Activated T-cell treated with anti-CD3 and anti-CD28 coated beads for 48 hours (primary cell): ENCODE measurements around the gene EMP3.

Experiments
- DNase-seq: peaks from one replicate; pipeline ENCODE4 v3.0.0-alpha.2; 2020; ENCODE audit warnings: low read depth

EMP3 gene

GRCh38 chr19:48318286-48318987, 6.9 kb upstream of the EMP3 start:
- DNase-seq = no peak

- peak; percentile 66 for DNase-seq
Measured at GRCh38 chr19:48319647-48320541, 5.5 kb upstream of the EMP3 start.

- peak; percentile 95 for DNase-seq
Measured at GRCh38 chr19:48321372-48321621, 4.1 kb upstream of the EMP3 start.

GRCh38 chr19:48321622-48322591, 3.4 kb upstream of the EMP3 start:
- peak; percentile 97 for DNase-seq

- DNase-seq = no peak
Measured at GRCh38 chr19:48329167-48329891, 4.0 kb downstream of the EMP3 start.

- peak; percentile 79 for DNase-seq
Measured at GRCh38 chr19:48330012-48330681, 4.8 kb downstream of the EMP3 start.

- no peak for DNase-seq
Measured at GRCh38 chr19:48332351-48332661, 7.0 kb downstream of the EMP3 start.

- peak; percentile 84 for DNase-seq
Measured at GRCh38 chr19:48332662-48333466, 7.5 kb downstream of the EMP3 start.

- DNase-seq = peak; percentile 92
Measured at GRCh38 chr19:48333467-48334384, 8.4 kb downstream of the EMP3 start.

GRCh38 chr19:48338253-48338755, 13.0 kb downstream of the EMP3 start:
- no peak for DNase-seq

- DNase-seq = no peak
Measured at GRCh38 chr19:48338802-48339503, 13.6 kb downstream of the EMP3 start.

- DNase-seq = no peak
Measured at GRCh38 chr19:48340995-48341394, 15.6 kb downstream of the EMP3 start.

- no peak for DNase-seq
Measured at GRCh38 chr19:48341515-48342413, 16.4 kb downstream of the EMP3 start.

GRCh38 chr19:48342414-48342738, 17.0 kb downstream of the EMP3 start:
- no peak for DNase-seq

- DNase-seq = no peak
Measured at GRCh38 chr19:48342841-48343540, 17.6 kb downstream of the EMP3 start.

- no peak for DNase-seq
Measured at GRCh38 chr19:48344892-48345291, 19.5 kb downstream of the EMP3 start.

- DNase-seq = no peak
Measured at GRCh38 chr19:48346191-48346590, 20.8 kb downstream of the EMP3 start.
